ENCODE results near the gene SSR2.

Gene SSR2

DNA sequence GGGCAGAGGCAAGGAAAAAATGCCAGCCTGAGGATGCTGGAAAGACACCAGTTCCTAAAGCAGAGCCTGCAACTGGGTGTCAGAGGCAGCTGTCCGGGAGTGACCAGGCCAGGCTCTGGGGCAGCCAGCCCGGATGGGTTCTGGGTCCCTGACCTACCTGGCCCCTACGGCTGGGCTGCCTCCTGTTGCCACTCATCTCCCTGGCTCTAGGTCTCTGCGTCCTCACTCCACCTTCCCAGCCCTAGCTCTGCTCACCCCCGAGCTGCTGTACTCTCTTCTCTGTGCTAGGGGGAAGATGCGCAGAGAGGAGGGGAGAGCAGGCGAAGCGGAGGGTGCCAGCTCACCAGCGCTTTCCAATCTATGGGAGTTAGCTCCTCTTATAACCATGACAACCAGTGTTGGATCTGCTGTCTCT, 51.4 kb downstream of the SSR2 start:
- H3K4me3 ChIP-seq (ENCODE audit: low read length, poor library complexity, severe bottlenecking): peak overlapping the region; percentile 37
- peaks cover 98% of the 10 kb centered on the region for H3K79me2 ChIP-seq (ENCODE audit: insufficient read depth, low read length)
- H3F3A ChIP-seq (ENCODE audit: low read depth): no peaks in the 10 kb centered on the region
- no peak for TF ChIP-seq EZH2phosphoT487 (IDR thresholded peaks at IDR 0.05; ENCODE audit: borderline replicate concordance)
- no peak for TF ChIP-seq CTCF (conservative IDR thresholded peaks at IDR 0.05; ENCODE audit: low read length)
- H3K27me3 ChIP-seq (ENCODE audit: insufficient read depth, low read length, poor library complexity, severe bottlenecking): no peaks in the 10 kb centered on the region
- H3K4me1 ChIP-seq (ENCODE audit: insufficient read depth, low read length, poor library complexity, severe bottlenecking): peaks cover 71% of the 10 kb centered on the region
- H3K4me2 ChIP-seq (ENCODE audit: low read depth, low read length, poor library complexity, severe bottlenecking): peak overlapping the region; percentile 89
- no peaks in the 10 kb centered on the region for H3K9me2 ChIP-seq (replicated peaks; ENCODE audit: low read depth, low read length)
- no peaks in the 10 kb centered on the region for H3K9me3 ChIP-seq (ENCODE audit: insufficient read depth, low read depth, low read length)
- no peak overlapping the region for H3K9ac ChIP-seq (ENCODE audit: low read depth, low read length, poor library complexity, severe bottlenecking)
- H4K20me1 ChIP-seq (ENCODE audit: insufficient read depth, low read length, poor library complexity, severe bottlenecking): peaks cover 98% of the 10 kb centered on the region
- no peak overlapping the region for H2AFZ ChIP-seq (ENCODE audit: low read length)
- H3K36me3 ChIP-seq (ENCODE audit: insufficient read depth, low read length): peaks cover 61% of the 10 kb centered on the region; the same call in 1 of the 2 replicates

DNA sequence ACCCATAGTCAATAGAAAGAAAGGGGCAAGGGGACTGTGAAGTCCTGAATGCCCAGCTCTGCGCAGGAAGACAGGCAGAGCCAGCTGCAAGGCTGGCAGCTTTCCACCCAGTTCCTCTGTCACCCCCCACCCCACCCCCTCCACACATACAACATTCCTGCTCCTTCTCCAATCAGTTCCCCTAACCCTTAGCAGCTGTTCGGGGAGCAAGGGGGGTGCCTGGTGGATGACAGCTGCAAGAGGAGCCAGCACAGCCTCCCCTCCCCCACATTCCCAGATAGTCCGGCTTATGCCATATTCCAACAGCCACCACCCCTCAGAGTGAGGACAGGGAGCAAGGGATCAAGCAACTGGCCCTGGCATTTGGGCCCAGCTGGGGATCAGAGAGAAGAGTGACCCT, 52.1 kb downstream of the SSR2 start:
- peaks cover 64% of the 10 kb centered on the region; the same call in 1 of the 2 replicates for H3K36me3 ChIP-seq (ENCODE audit: insufficient read depth, low read length)
- H3F3A ChIP-seq (ENCODE audit: low read depth): no peaks in the 10 kb centered on the region
- H3K9me2 ChIP-seq (replicated peaks; ENCODE audit: low read depth, low read length): no peaks in the 10 kb centered on the region
- peak overlapping the region; percentile 14 for H3K9ac ChIP-seq (ENCODE audit: low read depth, low read length, poor library complexity, severe bottlenecking)
- peaks cover 93% of the 10 kb centered on the region for H4K20me1 ChIP-seq (ENCODE audit: insufficient read depth, low read length, poor library complexity, severe bottlenecking)
- H2AFZ ChIP-seq (ENCODE audit: low read length): no peak overlapping the region
- H3K9me3 ChIP-seq (ENCODE audit: insufficient read depth, low read depth, low read length): no peaks in the 10 kb centered on the region
- H3K79me2 ChIP-seq (ENCODE audit: insufficient read depth, low read length): peaks cover 94% of the 10 kb centered on the region
- peak overlapping the region; percentile 37 for H3K4me3 ChIP-seq (ENCODE audit: low read length, poor library complexity, severe bottlenecking)
- no peak for TF ChIP-seq CTCF (conservative IDR thresholded peaks at IDR 0.05; ENCODE audit: low read length)
- no peak for TF ChIP-seq EZH2phosphoT487 (IDR thresholded peaks at IDR 0.05; ENCODE audit: borderline replicate concordance)
- H3K4me1 ChIP-seq (ENCODE audit: insufficient read depth, low read length, poor library complexity, severe bottlenecking): peaks cover 64% of the 10 kb centered on the region
- H3K27me3 ChIP-seq (ENCODE audit: insufficient read depth, low read length, poor library complexity, severe bottlenecking): no peaks in the 10 kb centered on the region
- H3K4me2 ChIP-seq (ENCODE audit: low read depth, low read length, poor library complexity, severe bottlenecking): peak overlapping the region; percentile 89

GRCh38 chr1:155968051-155968400, 52.7 kb downstream of the SSR2 start:
- peaks cover 87% of the 10 kb centered on the region for H3K79me2 ChIP-seq (ENCODE audit: insufficient read depth, low read length)
- no peaks in the 10 kb centered on the region for H3F3A ChIP-seq (ENCODE audit: low read depth)
- H2AFZ ChIP-seq (ENCODE audit: low read length): no peak overlapping the region
- H3K4me2 ChIP-seq (ENCODE audit: low read depth, low read length, poor library complexity, severe bottlenecking): peak overlapping the region; percentile 89
- H3K27me3 ChIP-seq (ENCODE audit: insufficient read depth, low read length, poor library complexity, severe bottlenecking): no peaks in the 10 kb centered on the region
- peaks cover 66% of the 10 kb centered on the region; the same call in 1 of the 2 replicates for H3K36me3 ChIP-seq (ENCODE audit: insufficient read depth, low read length)
- H3K9me3 ChIP-seq (ENCODE audit: insufficient read depth, low read depth, low read length): no peaks in the 10 kb centered on the region
- H3K9me2 ChIP-seq (replicated peaks; ENCODE audit: low read depth, low read length): no peaks in the 10 kb centered on the region
- peak overlapping the region; percentile 49 for H3K9ac ChIP-seq (ENCODE audit: low read depth, low read length, poor library complexity, severe bottlenecking)
- peaks cover 60% of the 10 kb centered on the region for H3K4me1 ChIP-seq (ENCODE audit: insufficient read depth, low read length, poor library complexity, severe bottlenecking)
- peak overlapping the region; percentile 49 for H3K4me3 ChIP-seq (ENCODE audit: low read length, poor library complexity, severe bottlenecking)
- H4K20me1 ChIP-seq (ENCODE audit: insufficient read depth, low read length, poor library complexity, severe bottlenecking): peaks cover 89% of the 10 kb centered on the region
- TF ChIP-seq CTCF (conservative IDR thresholded peaks at IDR 0.05; ENCODE audit: low read length) (no peak), EZH2phosphoT487 (IDR thresholded peaks at IDR 0.05; ENCODE audit: borderline replicate concordance) (no peak)
